HS-5 (cell line): ENCODE measurements around the gene TSSK3.
"Not testable (repeated sequence)": the region's sequence is repeated elsewhere in the genome, so short reads cannot be mapped to it uniquely, and the experiment has no call there.

Experiments
- DNase-seq: peaks from one replicate; pipeline ENCODE4 v3.0.0-alpha.2; 2012; ENCODE audit warnings: low read depth

The TSSK3 gene

DNA sequence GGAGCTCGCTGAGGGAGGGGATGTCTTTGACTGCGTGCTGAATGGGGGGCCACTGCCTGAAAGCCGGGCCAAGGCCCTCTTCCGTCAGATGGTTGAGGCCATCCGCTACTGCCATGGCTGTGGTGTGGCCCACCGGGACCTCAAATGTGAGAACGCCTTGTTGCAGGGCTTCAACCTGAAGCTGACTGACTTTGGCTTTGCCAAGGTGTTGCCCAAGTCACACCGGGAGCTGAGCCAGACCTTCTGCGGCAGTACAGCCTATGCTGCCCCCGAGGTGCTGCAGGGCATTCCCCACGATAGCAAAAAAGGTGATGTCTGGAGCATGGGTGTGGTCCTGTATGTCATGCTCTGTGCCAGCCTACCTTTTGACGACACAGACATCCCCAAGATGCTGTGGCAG is 1.4 kb downstream of the TSSK3 start:
- no peak for DNase-seq

DNA sequence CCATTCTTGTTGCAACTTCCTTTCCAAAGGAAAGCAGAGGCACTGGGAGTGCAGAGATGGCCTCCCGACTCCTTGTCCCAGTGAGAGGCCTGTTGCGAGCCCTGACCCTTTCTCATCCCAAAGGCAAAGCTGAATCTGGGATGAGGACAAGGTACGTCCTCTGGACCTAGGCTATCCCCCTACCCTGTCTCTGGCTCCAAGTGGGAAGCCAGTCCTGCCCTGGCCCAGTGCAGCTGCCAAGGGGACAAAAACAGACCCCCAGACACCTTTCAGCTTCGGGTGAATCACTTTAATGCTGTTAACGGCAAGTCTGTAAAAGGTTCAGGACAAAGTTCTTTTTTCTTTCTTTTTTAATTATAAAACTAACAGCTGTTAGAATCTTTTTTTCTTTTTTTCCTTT is 2.5 kb downstream of the TSSK3 start:
- no peak for DNase-seq

DNA sequence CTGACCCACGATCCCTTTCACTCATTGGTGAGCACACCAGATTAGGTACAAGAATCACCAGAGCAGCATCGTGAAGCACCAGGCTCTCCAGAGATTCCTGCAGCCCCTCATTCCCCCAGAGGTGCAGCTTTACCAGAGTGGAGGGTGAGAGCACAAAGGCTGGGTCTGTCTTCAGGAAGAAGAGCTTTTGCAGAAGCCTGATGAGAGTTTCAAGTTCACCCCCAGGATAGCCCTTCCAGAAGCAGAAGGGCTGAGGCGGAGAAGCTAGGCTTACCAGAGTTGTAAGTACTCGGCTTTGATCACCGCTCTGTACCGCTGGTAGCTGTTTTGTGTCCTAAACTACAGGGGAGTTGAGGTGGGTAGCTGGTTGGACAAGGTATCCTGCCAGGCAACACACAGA is 3.1 kb downstream of the TSSK3 start:
- DNase-seq: no peak

DNA sequence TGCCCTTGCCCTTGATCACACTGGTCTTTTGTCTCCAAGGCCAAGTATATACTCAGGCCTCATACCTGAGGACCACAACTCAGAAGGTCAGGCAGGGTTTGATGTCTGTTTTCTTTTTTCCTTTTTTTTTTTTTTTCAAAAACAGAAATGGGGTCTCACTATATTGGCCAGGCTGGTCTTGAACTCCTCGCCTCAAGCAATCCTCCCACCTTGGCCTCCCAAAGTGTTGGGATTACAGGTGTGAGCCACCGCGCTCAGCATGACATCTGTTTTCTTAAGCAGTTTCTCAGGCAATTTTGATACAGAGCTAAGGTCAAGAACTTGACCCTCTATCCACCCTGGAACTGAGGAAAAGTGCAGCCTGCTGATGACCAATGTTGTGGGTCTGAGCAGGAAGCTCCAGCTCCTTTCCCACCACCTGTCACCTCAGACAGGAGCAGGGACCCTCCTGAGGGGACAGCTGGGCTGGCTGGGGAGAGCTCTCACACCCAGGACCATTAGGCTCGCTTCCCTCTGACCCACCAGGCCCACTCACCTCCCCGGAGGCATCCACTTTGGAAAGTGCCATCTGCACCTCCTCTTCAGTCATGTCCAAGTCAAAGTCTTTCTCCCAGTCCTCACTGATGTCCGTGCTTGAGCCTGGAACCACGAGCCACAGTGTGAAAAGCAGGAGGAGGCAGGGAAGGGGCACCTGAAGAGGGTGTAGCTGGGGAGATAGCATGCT is 5.7 kb downstream of the TSSK3 start:
- DNase-seq: no peak

DNA sequence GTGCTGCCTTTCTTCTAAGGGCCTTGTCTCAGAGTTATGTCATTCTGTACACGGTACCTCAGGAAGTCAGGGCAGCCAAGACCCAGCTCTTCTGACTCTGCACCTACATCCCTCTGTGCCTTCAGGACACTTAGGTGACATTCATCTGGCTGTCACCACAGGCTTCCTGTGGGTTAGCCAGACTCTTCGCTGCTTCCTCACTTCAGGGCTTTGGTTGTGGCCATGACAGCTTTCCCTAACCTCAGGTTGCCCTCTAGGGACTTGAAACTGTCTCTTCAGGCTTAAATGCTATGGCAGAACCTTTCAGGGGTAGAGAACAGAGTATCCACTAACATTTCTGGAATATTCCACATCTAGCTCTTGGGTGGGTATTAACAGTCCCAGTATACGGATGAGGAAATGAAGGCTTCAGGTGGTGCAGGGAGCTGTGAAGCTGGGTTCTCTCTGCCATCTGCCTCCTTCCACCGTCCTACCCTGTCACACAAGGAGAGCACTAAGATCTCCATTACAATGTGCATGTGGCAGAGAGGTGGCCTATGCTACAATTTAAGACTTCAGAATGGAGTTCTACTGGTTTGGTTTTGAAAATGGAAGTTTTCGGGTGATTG is 9.9 kb downstream of the TSSK3 start:
- DNase-seq: no peak

DNA sequence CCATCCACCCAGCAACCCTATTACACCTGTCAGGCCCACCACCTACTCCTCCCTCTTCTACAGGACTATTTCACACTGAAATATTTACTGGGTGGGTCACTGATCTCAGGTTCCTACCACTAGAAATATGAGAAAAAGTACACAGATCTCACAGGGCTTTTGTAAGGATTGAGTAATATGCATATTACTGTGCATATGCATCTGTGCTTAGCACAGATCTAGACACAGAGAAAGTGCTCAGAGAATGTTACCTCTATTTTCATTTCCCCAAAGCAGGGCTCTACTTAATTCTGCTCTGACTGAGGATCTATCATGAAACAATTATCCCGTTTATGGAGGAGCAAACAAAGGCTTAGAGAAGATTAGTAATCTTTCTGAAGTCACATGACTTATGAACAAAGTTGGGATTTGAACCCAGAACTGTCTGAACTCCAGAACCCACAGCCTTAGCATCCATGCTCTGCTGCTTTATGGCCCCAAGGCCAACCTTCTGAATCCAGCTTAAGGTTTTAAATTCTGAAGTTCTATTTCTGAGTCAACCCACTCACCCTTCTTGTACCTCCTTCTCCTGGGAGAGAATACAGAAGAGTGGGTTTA is 11.8 kb downstream of the TSSK3 start:
- no peak for DNase-seq

DNA sequence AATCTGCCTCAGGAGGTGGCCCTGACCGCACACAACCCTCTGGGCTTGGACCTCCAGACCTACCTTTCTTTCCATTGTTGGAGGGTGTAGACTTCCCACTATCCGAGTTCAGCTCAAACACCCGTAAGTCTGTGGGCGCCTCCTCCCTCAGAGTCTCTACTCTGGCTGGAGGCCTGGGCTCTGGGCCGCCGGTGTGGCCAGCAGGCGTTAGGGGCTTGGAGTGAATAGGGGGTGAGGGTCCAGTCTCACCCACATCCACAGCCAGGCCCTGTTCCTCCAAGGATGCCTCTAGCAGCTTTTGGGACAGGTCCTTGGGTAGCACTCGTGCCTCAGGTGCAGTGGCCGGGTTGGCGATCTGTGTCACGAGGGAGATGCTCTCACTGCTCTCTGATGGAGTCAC is 13.9 kb downstream of the TSSK3 start:
- DNase-seq: no peak

DNA sequence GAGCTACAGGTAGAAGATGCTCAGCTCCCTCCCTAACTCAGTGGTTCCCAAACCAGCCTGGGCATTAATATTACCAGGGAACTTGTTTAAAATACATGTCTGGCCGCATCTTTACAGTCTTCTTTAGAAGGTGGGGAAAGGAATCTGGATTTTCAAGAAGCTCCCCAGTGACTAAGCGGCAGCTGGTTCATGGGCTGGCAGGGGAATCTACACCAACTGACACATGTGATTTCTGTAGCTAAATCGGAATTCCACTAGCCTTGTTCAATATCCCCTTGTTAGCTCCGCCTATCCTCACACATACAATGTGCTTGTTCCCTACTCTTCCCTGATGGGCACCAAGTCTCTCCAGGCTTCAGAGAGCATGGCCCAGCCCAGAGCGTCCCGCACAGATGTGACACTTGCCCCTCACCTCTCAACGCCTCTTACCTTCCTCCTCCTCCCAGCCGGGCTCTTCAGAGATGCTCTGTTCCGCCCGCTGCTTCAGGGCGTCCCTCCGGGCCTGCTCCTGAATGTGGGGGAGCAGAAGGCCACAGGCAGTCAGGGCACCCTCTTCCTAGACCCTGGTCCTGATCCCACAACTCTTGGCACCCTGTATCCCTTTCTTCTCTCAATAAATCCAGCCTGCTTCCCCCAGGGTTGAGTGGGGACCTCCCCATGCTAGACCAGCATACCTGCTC is 15.3 kb downstream of the TSSK3 start:
- no peak for DNase-seq

DNA sequence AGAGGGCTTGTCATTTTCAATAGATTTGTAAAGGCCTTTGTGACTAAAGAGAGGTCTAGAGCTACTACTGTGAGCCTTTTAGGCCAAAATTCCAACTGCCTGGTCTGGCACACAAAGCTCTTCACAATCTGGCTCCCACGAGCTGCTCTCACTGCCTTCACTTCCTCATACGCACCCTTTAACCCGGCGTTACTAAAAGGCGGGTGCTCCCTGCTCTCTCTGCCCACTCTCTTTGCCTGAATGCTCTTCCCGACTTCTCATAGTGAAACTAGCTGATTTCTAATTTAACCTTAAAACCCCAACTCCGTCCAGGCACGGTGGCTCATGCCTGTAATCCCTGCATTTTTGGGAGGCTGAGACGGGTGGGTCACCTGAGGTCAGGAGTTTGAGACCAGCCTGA is 17.7 kb downstream of the TSSK3 start:
- DNase-seq: no peak

DNA sequence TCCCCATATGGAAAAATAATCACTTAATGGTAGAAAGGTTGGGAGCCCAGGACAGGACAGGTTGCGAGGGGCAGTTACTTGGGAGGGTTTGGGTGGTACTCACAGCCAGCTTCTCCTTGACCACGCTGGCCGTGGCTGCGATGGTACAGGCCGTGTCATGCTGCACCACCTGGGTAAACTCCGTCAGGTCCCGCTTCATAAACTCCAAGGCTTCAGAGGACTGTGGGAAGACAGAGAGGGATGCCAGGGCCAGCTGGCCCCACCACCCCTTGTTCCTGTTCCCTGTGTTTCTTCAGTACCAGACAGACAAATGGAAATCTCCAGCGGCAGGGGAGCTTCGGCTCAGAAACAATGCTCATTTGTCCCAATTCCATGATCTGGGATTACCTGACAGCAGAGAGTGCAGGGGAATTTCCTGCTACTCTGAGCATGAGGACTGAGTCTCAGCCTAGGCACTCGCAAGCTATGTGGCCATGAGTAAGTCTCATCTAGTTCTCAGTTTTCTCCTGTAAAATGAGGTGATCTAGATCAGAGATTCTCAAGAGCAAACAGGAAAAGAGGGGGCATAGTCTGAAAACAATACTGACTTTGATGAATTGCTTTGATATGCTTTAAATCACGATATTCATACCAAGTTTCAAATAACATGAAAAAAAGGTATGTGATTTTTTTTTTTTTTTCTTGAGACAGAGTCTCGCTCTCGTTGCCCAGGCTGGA is 24.5 kb downstream of the TSSK3 start:
- DNase-seq: no peak

DNA sequence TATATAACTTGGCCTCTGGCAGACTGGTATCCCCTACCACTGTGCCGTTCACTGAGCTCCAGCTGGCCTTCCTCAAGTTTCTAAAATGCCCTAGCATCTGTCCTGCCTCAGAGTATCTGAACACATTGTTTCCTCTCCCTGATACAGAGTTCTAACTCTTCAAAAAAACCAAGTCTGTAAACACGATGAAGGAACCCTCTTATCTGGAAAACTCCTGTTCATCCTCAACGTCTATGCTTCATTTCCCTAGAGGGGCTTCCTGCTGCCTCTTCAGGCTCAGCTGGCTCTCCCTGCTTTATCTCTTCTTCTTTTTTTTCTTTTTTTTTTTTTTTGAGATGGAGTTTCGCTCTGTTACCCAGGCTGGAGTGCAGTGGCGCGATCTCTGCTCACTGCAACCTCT is 26.3 kb downstream of the TSSK3 start:
- no peak for DNase-seq

DNA sequence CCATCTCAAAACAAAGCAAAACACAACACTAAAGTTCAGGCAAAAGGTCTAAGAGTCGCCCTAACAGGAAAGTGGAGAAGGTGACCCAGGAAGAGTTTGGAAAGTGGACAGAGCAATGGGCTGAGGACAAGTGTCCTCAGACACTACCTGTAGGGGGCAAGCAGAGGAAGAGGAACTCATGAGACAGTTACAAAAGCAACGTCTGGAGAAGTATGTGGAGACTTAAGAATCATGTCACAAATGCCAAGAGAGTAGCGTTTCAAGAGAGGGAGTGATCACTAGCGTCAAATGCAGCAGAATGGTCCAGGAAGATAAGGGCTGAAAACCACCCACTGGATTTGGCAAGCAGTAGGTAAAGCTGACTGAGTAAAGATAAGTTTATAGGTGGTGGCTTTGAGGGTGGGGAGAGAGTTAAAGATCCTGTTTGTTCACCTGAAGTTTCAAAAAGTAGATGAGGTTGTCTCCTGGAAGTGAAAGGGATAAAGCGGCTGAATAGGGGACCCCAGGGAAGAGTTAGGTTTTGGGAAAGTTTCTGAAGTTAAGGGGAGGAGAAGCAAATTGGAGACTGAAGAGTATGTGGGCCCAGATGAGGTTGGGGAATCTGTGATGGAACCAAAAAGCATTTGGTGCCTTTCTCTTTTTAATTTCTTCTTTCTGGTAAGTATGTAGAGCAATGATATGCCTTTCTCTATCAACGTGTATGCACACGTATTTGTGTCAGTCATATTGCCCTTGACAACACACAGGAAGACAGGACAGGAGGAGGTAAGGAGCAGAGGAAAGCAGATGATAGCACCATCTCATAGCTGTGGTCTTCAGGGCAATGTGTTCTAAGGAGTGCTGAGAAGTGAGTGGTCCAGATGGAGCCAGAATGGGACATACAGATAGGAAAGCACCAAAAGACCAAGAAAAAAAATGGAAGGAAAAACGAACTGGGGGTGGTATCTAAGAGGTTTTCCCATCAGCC is 28.8 kb downstream of the TSSK3 start:
- DNase-seq: no peak

DNA sequence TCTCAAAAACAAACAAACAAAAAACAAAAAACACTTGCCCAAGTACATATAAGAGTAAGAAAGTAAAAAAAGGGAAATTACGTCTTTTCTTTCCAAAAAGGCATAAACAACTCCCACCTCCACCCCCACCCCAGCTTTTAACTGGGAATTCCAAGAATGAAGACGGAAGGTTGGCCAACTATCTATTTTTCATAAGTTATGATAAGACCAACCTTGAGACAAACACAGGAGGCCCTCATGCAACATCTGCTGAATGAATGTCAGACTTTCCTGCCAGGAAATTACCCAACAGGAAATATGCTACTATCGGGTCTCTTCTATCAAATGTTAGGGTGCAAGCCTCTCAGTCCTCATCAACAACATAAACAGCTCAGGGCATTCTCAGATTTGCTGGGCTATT is 30.0 kb downstream of the TSSK3 start:
- no peak for DNase-seq

DNA sequence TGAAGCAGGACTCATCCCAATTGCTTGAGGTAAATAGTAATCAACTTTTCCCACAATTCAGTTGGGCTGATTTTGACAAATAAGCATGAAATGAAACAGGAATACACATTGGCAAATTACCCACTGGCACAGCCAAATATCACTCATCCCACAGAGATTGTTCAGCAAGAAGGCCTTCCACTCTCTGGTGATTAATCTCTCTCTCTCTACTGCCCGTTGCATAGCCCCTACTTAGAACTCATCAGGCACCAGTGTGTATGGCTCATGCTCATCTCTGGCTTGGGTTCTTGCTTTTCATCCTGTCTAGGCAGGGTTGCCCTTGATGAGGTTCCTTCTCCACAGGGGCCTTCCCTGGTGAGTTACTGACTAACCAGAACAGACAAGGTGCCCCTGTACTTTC is 30.8 kb downstream of the TSSK3 start:
- DNase-seq: no peak

DNA sequence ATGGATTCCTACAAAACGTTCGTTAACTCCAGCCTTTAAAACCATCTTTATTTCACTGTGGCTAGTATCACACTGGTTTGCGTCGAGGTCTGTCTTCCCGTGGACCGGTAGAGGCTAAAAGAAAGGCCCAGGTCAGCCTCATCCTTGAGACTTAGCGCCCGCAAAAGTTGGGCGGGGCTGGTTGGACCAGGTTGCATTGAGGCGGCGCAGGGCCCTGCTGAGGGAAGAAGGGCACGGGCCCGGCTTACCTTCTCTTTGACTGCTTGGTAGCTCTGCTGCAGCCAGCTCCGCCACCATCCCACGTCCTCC is 31.4 kb downstream of the TSSK3 start:
- DNase-seq: no peak

DNA sequence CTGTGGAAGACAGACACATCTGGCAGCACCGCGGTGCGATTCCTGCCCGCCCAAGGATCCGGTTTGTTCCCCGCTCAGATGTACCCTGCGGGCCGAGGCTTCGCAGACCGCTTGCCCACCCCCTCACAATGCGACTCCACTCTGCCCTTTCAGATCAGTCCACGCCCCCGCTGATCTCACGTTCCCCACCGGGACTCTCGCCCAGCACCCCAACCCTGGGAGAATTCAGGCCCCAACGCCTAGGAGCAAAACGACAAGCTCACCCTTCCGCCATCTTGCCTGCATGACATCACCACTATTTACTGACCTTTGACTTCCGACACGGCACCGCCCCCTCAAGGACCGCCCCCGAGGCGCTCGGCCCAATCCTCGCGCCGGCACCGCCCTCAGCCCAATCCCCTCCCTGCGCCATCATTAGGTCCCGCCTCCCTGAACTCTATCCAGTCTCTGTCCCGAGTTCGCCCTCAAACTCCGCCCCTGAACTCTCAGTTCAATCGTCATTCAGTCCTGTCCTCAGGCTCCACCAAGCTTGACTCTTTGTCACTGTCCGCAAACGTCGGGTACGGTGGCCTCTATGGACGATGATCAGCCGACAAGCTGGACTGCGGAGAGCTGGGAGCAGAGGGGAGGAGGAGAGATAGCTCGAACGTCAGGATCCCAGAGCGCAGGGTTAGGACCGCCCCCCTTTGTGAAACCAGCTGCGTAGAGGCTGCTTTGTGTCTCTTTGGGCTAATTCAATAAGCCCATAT is 32.0 kb downstream of the TSSK3 start, which contains the start of gene BSDC1:
TSS of gene BSDC1 (minus strand) at position 301 of the 749 bp plus-strand sequence. CDS start at position 274, 27 bp downstream.
- DNase-seq: peak; percentile 97

DNA sequence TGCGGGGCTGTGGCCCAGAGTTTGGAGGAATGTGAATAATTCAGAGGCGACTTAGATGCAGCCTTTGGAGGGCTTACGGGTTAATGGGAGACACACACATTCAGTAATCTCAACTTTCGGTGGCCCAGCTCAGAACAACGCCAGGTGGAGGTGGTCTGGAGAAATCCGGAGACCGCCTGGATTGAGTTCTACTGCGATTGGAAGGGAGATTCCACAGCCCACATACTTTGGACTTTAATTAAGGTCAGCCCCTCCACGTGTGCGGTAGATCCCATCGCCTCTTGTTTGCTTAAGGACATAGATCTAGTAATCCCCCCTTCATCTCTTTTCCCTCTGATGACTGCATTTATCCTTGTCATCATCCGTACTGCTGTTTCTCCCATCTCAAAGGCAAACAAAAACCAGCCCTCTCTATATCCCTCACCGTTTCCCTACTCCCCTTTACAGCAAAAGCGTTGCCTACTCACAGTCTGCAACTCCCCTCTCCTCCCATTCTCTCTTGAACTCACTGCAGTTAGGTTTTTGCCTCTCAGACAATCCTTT is 32.6 kb downstream of the TSSK3 start:
- no peak for DNase-seq

DNA sequence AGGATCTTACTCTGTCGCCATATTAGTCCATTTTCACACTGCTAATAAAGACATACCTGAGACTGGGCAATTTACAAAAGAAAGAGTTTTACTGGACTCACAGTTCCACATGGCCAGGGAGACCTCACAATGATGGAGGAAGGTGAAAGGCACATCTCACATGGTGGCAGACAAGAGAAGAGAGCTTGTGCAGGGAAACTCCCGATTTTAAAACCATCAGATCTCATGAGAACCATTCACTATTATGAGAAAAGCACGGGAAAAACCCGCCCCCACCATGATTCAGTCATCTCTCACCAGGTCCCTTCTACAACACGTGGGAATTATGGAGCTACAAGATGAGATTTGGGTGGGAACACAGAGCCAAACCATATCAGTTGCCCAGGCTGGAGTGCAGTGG is 34.2 kb downstream of the TSSK3 start:
- DNase-seq: not testable (repeated sequence)

DNA sequence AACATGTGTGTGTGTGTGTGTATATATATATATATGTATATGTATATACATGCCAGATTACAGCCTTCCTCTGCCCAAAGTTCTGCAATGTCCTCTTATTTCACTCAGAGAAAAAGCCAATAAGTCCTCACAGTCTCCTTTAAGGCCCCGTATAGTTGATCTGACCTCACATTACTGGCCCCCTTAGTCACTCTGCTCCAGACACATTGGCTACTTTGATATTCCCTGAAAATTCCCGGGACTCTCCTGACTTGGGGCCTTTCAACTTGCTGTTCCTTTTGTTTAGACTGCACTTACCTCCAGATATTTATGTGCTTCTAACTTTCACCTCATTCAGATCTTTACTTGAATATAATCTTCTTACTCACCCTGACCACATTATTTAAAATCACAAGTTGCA is 36.1 kb downstream of the TSSK3 start:
- no peak for DNase-seq

DNA sequence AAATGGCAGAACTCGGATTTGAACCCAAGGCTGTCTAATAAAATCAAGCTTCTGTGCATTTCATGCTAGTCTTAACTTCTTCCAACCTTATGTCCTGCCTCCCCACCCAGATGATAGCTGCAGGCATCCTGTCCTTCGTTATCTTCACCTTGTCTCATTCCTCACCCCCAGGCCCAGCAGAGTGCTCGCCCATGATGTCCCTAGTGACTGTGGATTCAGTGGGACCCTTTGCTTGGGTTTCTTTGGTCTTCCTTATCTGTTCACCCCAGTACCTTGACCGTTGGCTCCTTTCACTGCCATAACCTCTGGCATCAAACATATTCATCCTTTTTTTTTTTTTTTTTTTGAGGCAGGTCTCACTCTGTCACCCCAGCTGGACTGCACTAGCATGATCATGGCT is 37.5 kb downstream of the TSSK3 start:
- no peak for DNase-seq
